ENCODE data around the gene KCNQ1. TPM values are rescaled to one million over a fixed set of nuclear protein-coding genes. Genes with fewer than 3 reads are reported as not detected.

KCNQ1 gene
- total RNA-seq, 6 donors from 2014 or later = 18.0 to 45.4 (median 32.7) TPM

DNA sequence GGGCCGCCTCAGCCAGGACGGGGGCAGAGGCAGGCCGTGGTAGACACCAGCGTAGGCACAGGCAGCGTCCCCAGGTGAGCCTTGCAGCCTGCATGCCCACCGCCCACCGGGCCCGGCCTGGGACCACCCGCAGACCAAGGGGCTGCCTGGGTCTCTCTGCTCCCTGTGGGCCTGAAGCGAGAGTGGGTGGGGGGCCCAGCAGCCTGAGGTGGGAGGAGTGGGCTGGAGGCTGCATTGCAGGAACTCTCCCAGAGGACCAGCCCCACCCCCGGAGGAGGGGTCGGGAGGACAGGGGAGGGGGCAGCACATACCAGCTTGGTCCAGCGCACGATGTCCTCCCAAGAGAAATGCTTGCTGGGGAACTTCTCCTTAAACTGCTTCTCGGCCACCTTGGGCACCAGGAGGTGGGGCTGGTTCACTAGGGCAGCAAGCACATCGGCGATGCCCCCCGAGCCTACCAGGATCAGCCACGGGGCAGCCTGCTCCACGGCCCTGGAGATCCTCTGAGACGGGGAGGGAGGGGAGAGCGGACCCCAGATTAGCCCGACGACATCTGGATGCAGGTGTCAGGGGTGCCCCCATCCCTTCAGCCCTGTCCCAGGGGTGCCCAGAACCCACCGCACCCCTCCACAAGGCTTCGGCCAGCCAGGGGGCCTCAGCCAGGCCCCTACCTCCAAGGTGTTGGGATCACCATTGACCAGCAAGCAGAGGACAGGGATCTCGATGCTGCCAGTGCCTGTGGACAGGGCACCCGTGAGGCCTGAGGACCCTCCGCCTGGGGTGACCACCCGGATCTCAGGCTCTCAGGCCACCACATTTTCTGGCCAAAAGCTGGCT lies 26.7 kb upstream of the KCNQ1 start:
- ATAC-seq (ENCODE audit: low FRiP score in 2 of 2) = no peak
- Histone ChIP-seq H3K9me3 (no peaks in the 10 kb centered on the region), H3K4me3 (no peak overlapping the region), H3K27ac (no peak overlapping the region), H3K4me1 (peaks cover 6 to 15% (median 15%) of the 10 kb centered on the region in 4 donors), H3K27me3 (no peaks in the 10 kb centered on the region), H3K36me3 (no peaks in the 10 kb centered on the region)
- DNase-seq = peak in 1 of 2 donors; percentile 82
- TF ChIP-seq POLR2AphosphoS5 (IDR thresholded peaks at IDR 0.05) (no peak), POLR2A (IDR thresholded peaks at IDR 0.05) (no peak), EP300 (IDR thresholded peaks at IDR 0.05) (no peak)
- TF ChIP-seq, protein P1, sequence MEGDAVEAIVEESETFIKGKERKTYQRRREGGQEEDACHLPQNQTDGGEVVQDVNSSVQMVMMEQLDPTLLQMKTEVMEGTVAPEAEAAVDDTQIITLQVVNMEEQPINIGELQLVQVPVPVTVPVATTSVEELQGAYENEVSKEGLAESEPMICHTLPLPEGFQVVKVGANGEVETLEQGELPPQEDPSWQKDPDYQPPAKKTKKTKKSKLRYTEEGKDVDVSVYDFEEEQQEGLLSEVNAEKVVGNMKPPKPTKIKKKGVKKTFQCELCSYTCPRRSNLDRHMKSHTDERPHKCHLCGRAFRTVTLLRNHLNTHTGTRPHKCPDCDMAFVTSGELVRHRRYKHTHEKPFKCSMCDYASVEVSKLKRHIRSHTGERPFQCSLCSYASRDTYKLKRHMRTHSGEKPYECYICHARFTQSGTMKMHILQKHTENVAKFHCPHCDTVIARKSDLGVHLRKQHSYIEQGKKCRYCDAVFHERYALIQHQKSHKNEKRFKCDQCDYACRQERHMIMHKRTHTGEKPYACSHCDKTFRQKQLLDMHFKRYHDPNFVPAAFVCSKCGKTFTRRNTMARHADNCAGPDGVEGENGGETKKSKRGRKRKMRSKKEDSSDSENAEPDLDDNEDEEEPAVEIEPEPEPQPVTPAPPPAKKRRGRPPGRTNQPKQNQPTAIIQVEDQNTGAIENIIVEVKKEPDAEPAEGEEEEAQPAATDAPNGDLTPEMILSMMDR (IDR thresholded peaks at IDR 0.05) = no peak
- WGBS, 2 donors = 89 to 100% methylated on average over 1 to 19 of the region's 30 CpGs

DNA sequence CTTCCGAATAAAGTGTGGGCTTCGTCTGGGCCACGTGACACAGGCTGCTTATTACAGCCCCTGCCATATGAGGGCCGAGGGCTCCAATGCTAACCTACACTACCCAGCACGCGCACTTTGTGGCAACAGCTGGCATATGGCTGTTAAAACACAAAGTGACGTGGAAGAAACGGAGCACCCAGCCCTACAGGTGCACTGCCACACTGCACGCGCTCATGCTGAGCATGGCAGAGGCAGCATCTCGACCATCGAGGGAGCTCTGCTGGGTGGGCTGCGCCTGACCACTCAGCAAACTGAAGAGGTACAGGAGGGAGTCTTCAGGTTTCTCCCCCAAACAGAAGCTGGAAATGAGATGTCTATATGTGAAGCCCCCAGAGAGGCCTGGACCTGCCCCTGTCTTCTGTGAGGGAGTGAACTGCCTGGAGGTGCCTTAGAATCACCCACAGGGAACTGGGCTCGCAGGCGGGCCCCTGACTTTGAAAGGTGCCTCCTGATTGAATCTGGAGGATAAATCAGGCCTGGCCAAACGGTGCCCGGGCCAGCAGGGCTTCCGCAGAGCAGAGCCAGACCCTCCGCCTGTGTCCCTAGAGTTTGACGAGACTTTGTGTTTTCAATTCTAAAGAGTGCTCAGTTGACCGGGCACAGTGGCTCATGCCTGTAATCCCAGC lies 26.0 kb upstream of the KCNQ1 start:
- H3K4me3 ChIP-seq = no peak overlapping the region
- WGBS, 2 donors = 76 to 83% methylated on average over 13 to 21 of the region's 21 CpGs
- no peaks in the 10 kb centered on the region for H3K36me3 ChIP-seq
- ATAC-seq (ENCODE audit: low FRiP score in 2 of 2) = no peak
- no peak for DNase-seq
- H3K4me1 ChIP-seq = peaks cover 6 to 15% (median 15%) of the 10 kb centered on the region in 4 donors
- H3K27me3 ChIP-seq = no peaks in the 10 kb centered on the region
- TF ChIP-seq POLR2A (IDR thresholded peaks at IDR 0.05) = no peak
- TF ChIP-seq, protein P1 (IDR thresholded peaks at IDR 0.05) = no peak
- no peak for TF ChIP-seq POLR2AphosphoS5 (IDR thresholded peaks at IDR 0.05)
- no peak for TF ChIP-seq EP300 (IDR thresholded peaks at IDR 0.05)
- no peak overlapping the region for H3K27ac ChIP-seq
- H3K9me3 ChIP-seq = no peaks in the 10 kb centered on the region

DNA sequence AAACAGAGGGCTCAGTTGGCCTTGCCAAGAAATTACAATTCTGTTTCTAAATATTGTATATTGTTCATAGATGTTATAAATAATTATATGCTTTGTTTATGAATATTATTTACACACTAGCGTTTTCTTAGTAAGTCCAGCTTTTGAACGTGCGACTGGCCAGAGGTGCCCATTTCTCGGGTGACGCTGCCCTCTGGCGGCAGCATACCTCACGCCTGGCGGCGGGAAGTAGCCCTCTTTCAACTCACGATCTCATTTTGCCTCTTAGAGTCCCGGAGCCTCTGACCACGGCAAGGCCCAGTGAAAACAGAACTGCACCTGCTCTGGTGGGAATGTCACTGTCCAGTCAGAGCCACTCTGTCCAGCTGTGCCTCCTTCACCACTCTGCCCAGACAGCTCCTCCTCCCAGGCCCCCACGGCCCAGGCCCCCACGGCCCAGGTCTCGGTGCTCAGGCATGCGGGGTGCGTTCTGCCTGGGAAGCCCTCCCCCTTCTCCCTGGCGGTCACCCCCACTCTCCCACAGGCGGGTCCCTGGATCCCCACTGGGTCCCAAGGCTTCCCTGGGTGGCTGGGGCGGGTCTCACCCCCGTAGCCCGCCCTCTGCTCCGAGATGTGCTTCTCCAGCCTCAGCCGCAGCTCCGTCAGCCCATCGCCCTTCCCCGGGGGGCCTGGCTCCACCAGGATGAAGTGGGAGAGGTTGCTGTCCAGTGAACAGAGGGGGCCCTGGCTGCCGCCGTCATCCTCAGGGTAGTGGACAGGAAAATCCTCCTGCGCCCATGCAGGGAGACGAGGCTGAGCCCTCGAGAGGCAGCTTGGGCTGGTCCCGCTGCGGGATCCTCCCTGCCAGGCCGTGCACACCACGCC lies 24.9 kb upstream of the KCNQ1 start:
- Histone ChIP-seq H3K4me3 (no peak overlapping the region), H3K27ac (peak overlapping the region in 1 of 4 donors; percentile 28)
- TF ChIP-seq, protein P1 (IDR thresholded peaks at IDR 0.05) = peak; percentile 76 to 85 (median 82)
- no peak for TF ChIP-seq EP300 (IDR thresholded peaks at IDR 0.05)

DNA sequence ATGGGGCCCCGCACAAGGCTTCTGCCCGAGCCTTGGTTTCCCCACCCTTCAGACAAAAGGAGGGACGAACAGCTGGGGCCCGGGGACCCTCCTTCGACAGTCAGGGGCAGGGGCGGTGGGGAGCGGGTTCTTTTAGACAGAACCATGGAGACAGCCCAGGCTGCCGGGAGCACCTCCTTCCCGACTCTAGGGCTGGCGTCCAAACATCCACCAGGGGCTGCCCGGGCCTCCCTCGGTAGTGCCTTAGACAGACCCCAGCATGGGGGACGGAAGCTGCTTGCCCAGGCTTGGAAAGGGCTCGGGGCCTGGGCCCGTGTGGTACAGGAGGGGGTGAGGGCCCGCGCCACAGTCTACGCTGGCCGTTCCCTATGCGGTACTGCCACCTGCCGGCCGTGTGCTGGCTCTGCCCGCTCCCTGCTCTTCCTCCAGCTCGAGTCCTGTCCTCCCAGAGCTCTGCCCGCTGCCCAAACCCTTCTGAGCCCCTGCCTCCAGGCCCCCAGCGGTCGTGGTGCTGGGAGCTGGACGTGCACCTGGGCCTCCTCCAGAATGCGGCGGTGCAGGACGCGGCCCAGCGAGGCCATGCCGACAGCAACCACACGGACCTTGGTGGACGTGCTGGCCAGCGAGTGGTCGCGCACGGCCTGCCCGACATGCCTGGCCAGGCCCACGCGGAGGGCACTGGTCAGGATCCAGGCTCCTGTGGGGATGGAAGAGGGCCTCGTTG lies 24.1 kb upstream of the KCNQ1 start:
- peak overlapping the region in 1 of 4 donors; percentile 11 for H3K4me3 ChIP-seq
- no peaks in the 10 kb centered on the region for H3K36me3 ChIP-seq
- ATAC-seq (ENCODE audit: low FRiP score in 2 of 2) = peak; percentile 89 to 95
- H3K27me3 ChIP-seq = no peaks in the 10 kb centered on the region
- peak; percentile 76 to 92 for DNase-seq
- H3K4me1 ChIP-seq = peaks cover 6 to 15% (median 15%) of the 10 kb centered on the region in 4 donors
- H3K27ac ChIP-seq = no peak overlapping the region
- H3K9me3 ChIP-seq = no peaks in the 10 kb centered on the region
- no peak for TF ChIP-seq EP300 (IDR thresholded peaks at IDR 0.05)
- no peak for TF ChIP-seq POLR2A (IDR thresholded peaks at IDR 0.05)
- TF ChIP-seq, protein P1 (IDR thresholded peaks at IDR 0.05) = peak; percentile 93 to 98 (median 97)
- TF ChIP-seq POLR2AphosphoS5 (IDR thresholded peaks at IDR 0.05) = no peak
- 41 to 57% methylated on average over 10 to 22 of the region's 44 CpGs for WGBS, 2 donors

More for the DNA sequence above, 24.9 kb upstream of the KCNQ1 start:
- Histone ChIP-seq H3K27me3 (no peaks in the 10 kb centered on the region), H3K36me3 (no peaks in the 10 kb centered on the region), H3K9me3 (no peaks in the 10 kb centered on the region), H3K4me1 (peaks cover 6 to 15% (median 15%) of the 10 kb centered on the region in 4 donors)
- WGBS, 2 donors = 38 to 58% methylated on average over 22 to 35 of the region's 36 CpGs
- peak; percentile 76 to 93 for DNase-seq
- ATAC-seq (ENCODE audit: low FRiP score in 2 of 2) = peak; percentile 65 to 87

All from upper lobe of left lung (tissue), 6 donors.